AG04450 (cell line): ENCODE data around the gene UMPS. TPM values are rescaled to one million over a fixed set of nuclear protein-coding genes. Genes with fewer than 3 reads are reported as not detected.
"Not testable (repeated sequence)": the region's sequence is repeated elsewhere in the genome, so short reads cannot be mapped to it uniquely, and the experiment has no call there.

Experiments used
- CTCF ChIA-PET: fragments of 300-600, 350-600 bp; formaldehyde crosslinking; extraction: SDS; loops from one replicate; lab custom pipeline; 2022; ENCODE audit warnings: antibody characterized with exemption, inconsistent platforms; lab: Charles Lee
- POLR2A ChIA-PET: fragments of 350-600 bp; formaldehyde crosslinking; extraction: SDS; loops from one replicate; lab custom pipeline; 2021; ENCODE audit warnings: antibody characterized with exemption, inconsistent platforms; lab: Yijun Ruan, JAX
- DNase-seq: peaks from one replicate; pipeline ENCODE4 v3.0.0-alpha.2; 2011; ENCODE audit warnings: low read depth, low spot score
- H3K27ac ChIP-seq: one replicate; pipeline ENCODE4 v1.5.1; 2012; ENCODE audit warnings: low read depth, low read length, control low read depth
- H3K27me3 ChIP-seq: one replicate; pipeline ENCODE4 v1.6.0; 2012; ENCODE audit warnings: low read length; ENCODE audit not compliant: control insufficient read depth, insufficient read depth
- H3K4me3 ChIP-seq: 2 replicates; pipeline ENCODE4 v1.5.1; 2011; ENCODE audit warnings: mild to moderate bottlenecking, low read depth, low read length, control low read depth
- H3K9me3 ChIP-seq: 2 replicates; pipeline ENCODE4 v1.5.1; 2012; ENCODE audit warnings: low read length; ENCODE audit not compliant: control insufficient read depth, insufficient read depth
- CTCF ChIP-seq: IDR thresholded peaks from 2 replicates; pipeline ENCODE4 v1.5.1; 2011; ENCODE audit warnings: low read depth, low read length, control low read depth, inconsistent platforms
- polyA plus RNA-seq: library from polyadenylated mRNA; depleted of rRNA; stranded (reverse); fragments of >200 nt; gene quantifications from 2 replicates; pipeline ENCODE4 v1.2.3, GENCODE V29; 2011

UMPS gene
- polyA plus RNA-seq, 1 experiment: 27.9 TPM

GRCh38 chr3:124748560-124749198 lies 18.4 kb downstream of the UMPS start:
- no peak for DNase-seq
- no peaks in the 10 kb centered on the region for H3K27me3 ChIP-seq
- no peak for TF ChIP-seq CTCF

GRCh38 chr3:124749877-124750276 lies 19.6 kb downstream of the UMPS start:
- H3K9me3 ChIP-seq, H3K4me3 ChIP-seq, POLR2A ChIA-PET, H3K27me3 ChIP-seq, CTCF ChIA-PET, DNase-seq, H3K27ac ChIP-seq: not testable (repeated sequence)

More at GRCh38 chr3:124748560-124749198, 18.4 kb downstream of the UMPS start:
- no peaks in the 10 kb centered on the region for H3K9me3 ChIP-seq
- no peak overlapping the region for H3K4me3 ChIP-seq
- ChIA-PET CTCF (no interaction called here), POLR2A (no interaction called here)
- H3K27ac ChIP-seq: no peak overlapping the region

- no peak overlapping the region for H3K4me3 ChIP-seq
Observed at GRCh38 chr3:124751501-124751900, 21.2 kb downstream of the UMPS start.

GRCh38 chr3:124752051-124752450 lies 21.8 kb downstream of the UMPS start:
- ChIA-PET POLR2A (no interaction called here), CTCF (interaction anchor here (0.8 kb wide), 1 partner anchor 9 kb away, joined by 3 read pairs; no protein-coding TSS in a partner anchor)
- H3K9me3 ChIP-seq: no peaks in the 10 kb centered on the region
- H3K27ac ChIP-seq: no peak overlapping the region
- no peak overlapping the region for H3K4me3 ChIP-seq
- no peak for DNase-seq
- no peak for TF ChIP-seq CTCF
- no peaks in the 10 kb centered on the region for H3K27me3 ChIP-seq

More at GRCh38 chr3:124751501-124751900, 21.2 kb downstream of the UMPS start:
- no peak for DNase-seq
- no peak for TF ChIP-seq CTCF
- ChIA-PET CTCF (interaction anchor here (0.8 kb wide), 1 partner anchor 9 kb away, joined by 3 read pairs; no protein-coding TSS in a partner anchor), POLR2A (no interaction called here)
- no peaks in the 10 kb centered on the region for H3K27me3 ChIP-seq
- no peak overlapping the region for H3K27ac ChIP-seq
- no peaks in the 10 kb centered on the region for H3K9me3 ChIP-seq

- POLR2A ChIA-PET: not testable (repeated sequence)
Observed at GRCh38 chr3:124757926-124758325, 27.7 kb downstream of the UMPS start.

GRCh38 chr3:124758851-124759635 lies 28.8 kb downstream of the UMPS start:
- no peak for DNase-seq
- Histone ChIP-seq H3K27me3 (no peaks in the 10 kb centered on the region), H3K9me3 (no peaks in the 10 kb centered on the region), H3K27ac (no peak overlapping the region), H3K4me3 (no peak overlapping the region)
- ChIA-PET POLR2A (no interaction called here), CTCF (interaction anchor here (5.9 kb wide), 1 partner anchor 144 kb away, joined by 177 read pairs; no protein-coding TSS in a partner anchor)
- no peak for TF ChIP-seq CTCF

More at GRCh38 chr3:124757926-124758325, 27.7 kb downstream of the UMPS start:
- DNase-seq, H3K27me3 ChIP-seq, H3K9me3 ChIP-seq, H3K27ac ChIP-seq, H3K4me3 ChIP-seq, CTCF ChIA-PET: not testable (repeated sequence)
